Left colon (tissue), 2 donors: ENCODE measurements around the gene ASRGL1. TPM values are rescaled to one million over a fixed set of nuclear protein-coding genes. Genes with fewer than 3 reads are reported as not detected.

Experiments
- ATAC-seq: fragments of 200-7000 bp; cut with Tn5 transposase; one replicate; pipeline ENCODE4 v1.9.1; 2020; ENCODE audit warnings: mild to moderate bottlenecking, moderate library complexity
- DNase-seq, 2 donors: peaks; one replicate each; pipeline ENCODE4 v3.0.0-alpha.2; 2020
- intact Hi-C, 2 donors: fragments of 100-400 bp; cut with DNase I in 1 of 2; cut with micrococcal nuclease in 1 of 2; formaldehyde crosslinking; loops; one replicate each; pipeline versions ENCODE4 v1.11.2 to v1.14.0; 2022; cut with DNase I, micrococcal nuclease
- total RNA-seq, 2 donors: library from RNA; stranded (reverse); fragmentation: NEBNext Ultra II Directional; extraction: Animal tissue kit (Norgen Biotek cat#: 25700); gene quantifications; one replicate each; pipeline ENCODE4 v1.2.1, GENCODE V29; 2021
- donor health status: DM: no; HTN: no; CAD: no.
- donor health status: DM: yes; HTN: yes; CAD: no.

ASRGL1 gene
- total RNA-seq, 2 donors from 2014 or later = 18.1 to 29.9 TPM

GRCh38 chr11:62387381-62387780 lies 50.1 kb downstream of the ASRGL1 start:
- intact Hi-C loops = no loop called here
- no peak for ATAC-seq
- no peak for DNase-seq

- intact Hi-C loops = no loop called here
- no peak for ATAC-seq
- no peak for DNase-seq
Observed at GRCh38 chr11:62388999-62389398, 51.8 kb downstream of the ASRGL1 start.

- DNase-seq (no peak), ATAC-seq (no peak)
- intact Hi-C loops = loop anchor here in 1 of 2 donors (10.0 kb wide), 2 partner anchors 165 to 305 kb away; no protein-coding TSS in a partner anchor
Observed at GRCh38 chr11:62390237-62390636, 53.0 kb downstream of the ASRGL1 start.

GRCh38 chr11:62390722-62391121 lies 53.5 kb downstream of the ASRGL1 start:
- ATAC-seq (no peak), DNase-seq (no peak)
- intact Hi-C loops = loop anchor here in 1 of 2 donors (10.0 kb wide), 2 partner anchors 164 to 304 kb away; no protein-coding TSS in a partner anchor

- DNase-seq (no peak), ATAC-seq (no peak)
- intact Hi-C loops = loop anchor here in 1 of 2 donors (10.0 kb wide), 2 partner anchors 163 to 303 kb away; no protein-coding TSS in a partner anchor
Observed at GRCh38 chr11:62391642-62392425, 54.6 kb downstream of the ASRGL1 start.

GRCh38 chr11:62392506-62392905 lies 55.3 kb downstream of the ASRGL1 start:
- no peak for DNase-seq
- ATAC-seq = no peak
- intact Hi-C loops = loop anchor here in 1 of 2 donors (10.0 kb wide), 2 partner anchors 162 to 302 kb away; no protein-coding TSS in a partner anchor

- ATAC-seq (peak; percentile 66), DNase-seq (no peak)
- intact Hi-C loops = loop anchor here in 1 of 2 donors (10.0 kb wide), 2 partner anchors 162 to 302 kb away; no protein-coding TSS in a partner anchor
Observed at GRCh38 chr11:62393061-62393611, 55.9 kb downstream of the ASRGL1 start.

GRCh38 chr11:62393735-62394134 lies 56.5 kb downstream of the ASRGL1 start:
- ATAC-seq (no peak), DNase-seq (no peak)
- intact Hi-C loops = loop anchor here in 1 of 2 donors (10.0 kb wide), 2 partner anchors 161 to 301 kb away; no protein-coding TSS in a partner anchor

GRCh38 chr11:62394825-62395538 lies 57.7 kb downstream of the ASRGL1 start:
- ATAC-seq = peak; percentile 84
- intact Hi-C loops = loop anchor here in 1 of 2 donors (10.0 kb wide), 2 partner anchors 160 to 300 kb away; no protein-coding TSS in a partner anchor
- peak; percentile 72 to 74 for DNase-seq

GRCh38 chr11:62395885-62396551 lies 58.8 kb downstream of the ASRGL1 start:
- DNase-seq (no peak), ATAC-seq (peak; percentile 26)
- intact Hi-C loops = loop anchor here in 1 of 2 donors (10.0 kb wide), 2 partner anchors 159 to 299 kb away; no protein-coding TSS in a partner anchor

GRCh38 chr11:62398011-62398994 lies 61.1 kb downstream of the ASRGL1 start:
- intact Hi-C loops = loop anchor here in 1 of 2 donors (10.0 kb wide), 2 partner anchors 156 to 296 kb away; no protein-coding TSS in a partner anchor
- DNase-seq (no peak), ATAC-seq (no peak)

- DNase-seq = no peak
- intact Hi-C loops = loop anchor here in 1 of 2 donors (10.0 kb wide), 2 partner anchors 155 to 295 kb away; no protein-coding TSS in a partner anchor
Observed at GRCh38 chr11:62399172-62399877, 62.1 kb downstream of the ASRGL1 start.

GRCh38 chr11:62399878-62400266 lies 62.6 kb downstream of the ASRGL1 start:
- DNase-seq = no peak

More at GRCh38 chr11:62399172-62399877, 62.1 kb downstream of the ASRGL1 start:
- no peak for ATAC-seq

GRCh38 chr11:62400281-62400680 lies 63.0 kb downstream of the ASRGL1 start:
- ATAC-seq (no peak), DNase-seq (no peak)
- intact Hi-C loops = no loop called here

More at GRCh38 chr11:62399878-62400266, 62.6 kb downstream of the ASRGL1 start:
- intact Hi-C loops = loop anchor here in 1 of 2 donors (10.0 kb wide), 2 partner anchors 155 to 295 kb away; no protein-coding TSS in a partner anchor
- ATAC-seq = no peak

GRCh38 chr11:62400760-62401159 lies 63.5 kb downstream of the ASRGL1 start:
- ATAC-seq (peak; percentile 80), DNase-seq (peak; percentile 75 to 84)
- intact Hi-C loops = no loop called here

- intact Hi-C loops = no loop called here
- no peak for DNase-seq
Observed at GRCh38 chr11:62401356-62401755, 64.1 kb downstream of the ASRGL1 start.

More at GRCh38 chr11:62401356-62401755, 64.1 kb downstream of the ASRGL1 start:
- ATAC-seq = no peak
